GM12873 (cell line): ENCODE results near the gene PAX8.

Experiments
- TF ChIP-seq, protein P1 (sequence below): IDR thresholded peaks from 2 replicates; pipeline ENCODE4 v1.5.1; 2012; ENCODE audit warnings: low read depth, mild to moderate bottlenecking, moderate library complexity, low read length, control low read depth; ENCODE audit not compliant: insufficient read depth; ENCODE audit errors: missing control alignments

PAX8 gene

DNA sequence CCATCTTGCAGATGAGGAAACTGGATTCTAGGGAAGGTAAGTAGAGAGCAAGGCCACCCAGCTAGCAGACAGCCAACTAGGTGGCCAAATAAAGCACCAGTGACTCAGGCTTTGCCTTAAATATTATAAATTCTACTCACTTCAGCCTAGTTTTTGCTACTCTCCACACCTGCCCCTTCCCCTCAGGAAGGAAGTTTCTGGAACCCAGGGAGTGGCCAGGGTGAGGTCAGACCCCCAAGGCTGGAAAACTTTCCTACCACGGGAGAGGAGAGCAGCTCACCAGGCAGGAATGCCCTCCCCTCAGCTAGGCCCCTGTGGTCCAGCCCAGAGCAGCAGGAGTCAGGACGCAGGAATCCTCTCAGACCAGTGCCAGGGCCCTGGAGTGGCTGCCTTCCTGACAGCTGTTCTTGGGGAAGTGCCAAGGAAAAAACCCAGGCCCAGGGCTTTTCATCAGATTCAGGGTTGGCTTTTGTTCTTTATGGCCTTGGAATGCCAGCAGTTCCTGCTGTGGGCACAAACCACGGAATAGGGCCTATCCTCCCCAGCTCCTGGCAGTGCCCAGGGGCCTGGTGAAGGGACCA is 5.1 kb upstream of the PAX8 start:
- TF ChIP-seq, protein P1, sequence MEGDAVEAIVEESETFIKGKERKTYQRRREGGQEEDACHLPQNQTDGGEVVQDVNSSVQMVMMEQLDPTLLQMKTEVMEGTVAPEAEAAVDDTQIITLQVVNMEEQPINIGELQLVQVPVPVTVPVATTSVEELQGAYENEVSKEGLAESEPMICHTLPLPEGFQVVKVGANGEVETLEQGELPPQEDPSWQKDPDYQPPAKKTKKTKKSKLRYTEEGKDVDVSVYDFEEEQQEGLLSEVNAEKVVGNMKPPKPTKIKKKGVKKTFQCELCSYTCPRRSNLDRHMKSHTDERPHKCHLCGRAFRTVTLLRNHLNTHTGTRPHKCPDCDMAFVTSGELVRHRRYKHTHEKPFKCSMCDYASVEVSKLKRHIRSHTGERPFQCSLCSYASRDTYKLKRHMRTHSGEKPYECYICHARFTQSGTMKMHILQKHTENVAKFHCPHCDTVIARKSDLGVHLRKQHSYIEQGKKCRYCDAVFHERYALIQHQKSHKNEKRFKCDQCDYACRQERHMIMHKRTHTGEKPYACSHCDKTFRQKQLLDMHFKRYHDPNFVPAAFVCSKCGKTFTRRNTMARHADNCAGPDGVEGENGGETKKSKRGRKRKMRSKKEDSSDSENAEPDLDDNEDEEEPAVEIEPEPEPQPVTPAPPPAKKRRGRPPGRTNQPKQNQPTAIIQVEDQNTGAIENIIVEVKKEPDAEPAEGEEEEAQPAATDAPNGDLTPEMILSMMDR: no peak

DNA sequence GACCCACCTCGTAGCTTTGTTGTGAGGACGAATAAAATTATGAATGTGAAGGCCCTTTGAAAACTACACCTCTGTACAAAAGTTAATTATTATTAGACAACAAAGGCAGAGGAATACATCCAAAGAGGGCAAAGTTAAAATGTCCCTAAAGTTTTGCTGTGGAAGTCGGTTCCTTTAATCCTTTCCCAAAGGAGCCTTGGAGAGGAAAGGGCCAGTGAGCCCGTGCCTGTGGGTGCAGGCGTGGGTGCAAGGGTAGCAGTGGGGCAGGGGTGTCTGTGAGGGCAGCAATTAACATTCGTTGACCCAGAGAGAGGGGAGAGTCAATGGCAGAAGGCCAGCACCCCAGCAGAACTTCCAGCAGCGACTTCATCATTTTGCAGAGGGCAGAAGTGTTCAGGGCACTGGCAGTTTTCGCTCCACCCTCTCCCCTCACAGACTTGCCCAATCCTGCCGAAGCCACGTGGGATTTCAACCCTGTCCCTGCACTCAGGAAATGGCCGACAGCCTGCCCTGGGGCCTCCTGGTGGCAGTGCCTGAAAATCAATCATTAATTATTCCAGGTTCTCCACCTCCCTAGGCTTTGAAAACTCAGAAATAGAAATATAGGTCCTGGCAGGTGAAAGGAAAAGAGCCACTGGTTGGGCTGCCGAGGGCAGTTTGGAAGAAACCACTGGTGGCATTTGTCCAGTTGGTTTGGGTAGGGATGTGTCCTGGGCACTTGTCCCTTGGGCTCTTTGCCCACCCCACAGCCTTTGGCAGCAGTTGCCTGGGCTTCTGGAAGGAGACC is 4.2 kb upstream of the PAX8 start:
- TF ChIP-seq, protein P1: no peak

DNA sequence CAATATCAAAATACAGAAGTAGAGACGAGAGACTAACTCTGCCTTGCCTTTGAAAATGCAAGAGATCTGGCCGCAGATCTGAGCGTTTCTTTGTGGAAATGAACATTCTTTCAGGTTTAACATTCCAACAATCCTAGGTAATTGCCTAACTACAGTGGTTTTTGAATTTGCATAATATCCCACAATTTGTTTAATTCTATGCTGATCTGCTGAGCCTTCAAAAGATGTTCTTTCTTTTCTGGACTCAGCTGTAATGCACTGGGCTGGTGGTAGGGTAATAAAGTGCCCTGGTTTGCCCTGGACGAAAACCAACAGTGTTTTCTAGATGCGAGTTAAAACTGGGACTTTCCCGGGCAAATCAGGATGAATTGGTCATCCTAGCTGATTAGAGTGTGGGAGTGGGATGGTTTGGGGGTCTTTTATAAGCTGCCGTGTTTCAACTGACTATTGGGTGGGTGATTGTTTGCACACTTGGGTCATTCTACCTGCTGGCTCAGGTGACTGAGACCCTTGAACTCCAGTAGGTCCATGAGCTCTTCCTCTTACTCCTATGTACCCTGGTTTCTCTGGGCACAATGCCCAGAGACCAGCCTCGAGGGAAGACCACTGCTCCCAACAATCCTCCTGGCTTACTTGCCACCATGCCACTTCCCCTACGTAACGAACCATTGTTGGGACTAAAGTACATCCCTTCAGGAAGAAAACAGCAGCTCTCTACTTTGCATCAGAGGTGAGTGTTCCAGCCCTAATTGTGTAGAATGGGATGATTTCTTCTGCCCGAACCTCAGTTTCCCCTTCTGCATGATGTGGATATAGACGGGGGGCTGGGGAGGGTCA is 3.4 kb upstream of the PAX8 start:
- TF ChIP-seq, protein P1: no peak

DNA sequence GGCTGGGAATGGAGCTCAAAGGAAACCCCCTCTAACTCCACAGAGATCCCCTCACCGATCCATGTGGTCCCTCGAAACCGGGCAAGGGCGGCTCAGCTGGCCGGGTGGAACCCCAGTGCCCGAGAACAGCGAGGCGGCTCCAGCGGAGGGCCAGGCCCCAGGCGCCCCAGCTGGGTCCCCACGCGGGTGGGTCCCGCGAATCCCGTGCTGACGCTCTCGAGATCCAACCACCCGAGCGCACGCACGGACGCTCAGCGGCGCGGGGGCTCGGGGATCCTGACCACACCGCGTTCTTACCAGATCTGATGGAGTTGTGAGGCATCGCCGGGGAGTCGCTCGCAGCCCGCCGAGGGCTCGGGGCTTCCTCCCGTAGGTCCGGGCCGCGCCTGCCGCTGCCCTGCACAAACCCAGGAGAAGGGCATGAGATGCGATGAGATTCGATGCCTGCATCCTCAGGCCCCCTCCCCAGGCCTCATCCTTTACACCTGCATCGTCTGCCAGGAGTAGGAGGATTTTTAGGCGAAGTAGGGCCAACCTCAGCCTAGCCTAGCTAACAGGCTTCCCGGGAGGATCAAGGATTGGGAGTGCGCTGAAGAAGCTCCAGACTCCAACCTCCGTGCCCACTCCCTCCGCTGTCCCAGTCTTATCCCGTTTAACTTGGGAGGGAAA is 514 bp downstream of the PAX8 start:
- TF ChIP-seq, protein P1: no peak

DNA sequence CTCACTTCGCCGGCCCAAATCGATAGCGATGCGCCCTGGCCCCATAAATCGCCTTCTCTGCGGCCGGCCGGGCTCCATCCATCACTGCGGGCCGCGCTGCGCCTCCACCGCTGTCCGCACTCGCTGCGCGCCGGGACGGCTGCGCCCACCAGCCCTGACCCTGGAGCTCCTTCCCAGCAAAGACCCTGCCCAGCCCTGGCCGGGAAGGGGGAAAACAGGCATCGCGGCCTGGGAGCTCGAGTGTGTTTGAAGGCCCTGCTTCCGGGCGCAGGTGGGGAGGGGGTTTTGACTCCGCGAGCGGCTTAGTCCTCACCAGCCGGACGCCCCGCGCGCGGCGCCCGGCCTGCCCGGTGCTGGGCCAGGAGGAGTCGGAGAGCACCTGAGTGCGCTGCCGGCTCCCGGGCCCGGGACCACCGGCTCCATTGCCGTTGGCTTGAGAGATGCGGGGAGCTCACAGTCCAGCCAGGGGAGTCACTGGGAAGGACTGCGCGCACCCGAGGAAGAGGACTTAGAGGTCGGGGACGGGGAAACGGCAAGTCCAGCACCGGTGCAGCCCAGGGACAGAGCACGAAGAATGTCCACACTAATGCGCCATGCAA is 1.1 kb downstream of the PAX8 start:
- TF ChIP-seq, protein P1: no peak

DNA sequence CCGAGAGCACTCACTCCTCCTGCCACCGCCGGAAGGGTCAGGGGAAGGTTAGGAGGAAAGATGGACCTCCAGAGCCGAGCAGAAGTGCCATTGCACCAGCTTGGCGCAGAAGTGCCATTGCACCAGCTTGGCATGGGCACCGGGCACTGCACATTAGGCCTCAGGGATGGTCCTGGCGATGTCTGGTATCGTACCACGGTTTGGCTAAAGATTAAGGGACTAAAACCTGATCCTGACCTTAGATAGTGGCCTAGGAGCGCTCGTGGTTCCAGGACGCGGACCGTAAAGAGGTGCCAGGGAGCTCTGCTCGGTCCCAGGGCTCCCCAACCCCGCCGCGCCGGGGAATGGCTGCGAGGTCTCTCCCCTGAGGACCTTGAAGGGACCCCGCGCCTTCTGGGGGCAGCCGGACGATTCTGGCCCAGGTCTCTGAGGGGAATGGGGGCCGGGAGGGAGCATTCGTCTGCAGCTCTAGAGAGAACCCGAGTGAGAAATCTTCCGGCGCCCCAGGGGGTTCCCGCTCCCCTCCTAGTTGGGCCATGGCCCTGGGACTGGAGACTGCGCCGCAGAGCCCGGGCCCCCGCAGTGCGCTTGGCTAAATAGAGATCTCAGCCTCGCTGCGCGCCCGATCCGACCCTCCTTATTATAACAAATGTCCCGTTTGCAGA is 1.8 kb downstream of the PAX8 start:
- TF ChIP-seq, protein P1: no peak
